NCI-H2107 (cell line): ENCODE results near the gene IGSF23.
A peak's percentile ranks its signal among the peaks of the same experiment; 100 is the strongest.

Experiments
- DNase-seq: peaks from one replicate; lab custom pipeline; 2025; lab: John Stamatoyannopoulos, UW

Gene IGSF23, protein sequence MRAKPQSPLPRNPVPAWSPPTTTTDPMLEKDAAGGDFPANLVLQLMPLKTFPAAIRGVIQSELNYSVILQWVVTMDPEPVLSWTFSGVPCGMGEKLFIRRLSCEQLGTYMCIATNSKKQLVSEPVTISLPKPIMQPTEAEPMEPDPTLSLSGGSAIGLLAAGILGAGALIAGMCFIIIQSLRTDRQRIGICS

DNA sequence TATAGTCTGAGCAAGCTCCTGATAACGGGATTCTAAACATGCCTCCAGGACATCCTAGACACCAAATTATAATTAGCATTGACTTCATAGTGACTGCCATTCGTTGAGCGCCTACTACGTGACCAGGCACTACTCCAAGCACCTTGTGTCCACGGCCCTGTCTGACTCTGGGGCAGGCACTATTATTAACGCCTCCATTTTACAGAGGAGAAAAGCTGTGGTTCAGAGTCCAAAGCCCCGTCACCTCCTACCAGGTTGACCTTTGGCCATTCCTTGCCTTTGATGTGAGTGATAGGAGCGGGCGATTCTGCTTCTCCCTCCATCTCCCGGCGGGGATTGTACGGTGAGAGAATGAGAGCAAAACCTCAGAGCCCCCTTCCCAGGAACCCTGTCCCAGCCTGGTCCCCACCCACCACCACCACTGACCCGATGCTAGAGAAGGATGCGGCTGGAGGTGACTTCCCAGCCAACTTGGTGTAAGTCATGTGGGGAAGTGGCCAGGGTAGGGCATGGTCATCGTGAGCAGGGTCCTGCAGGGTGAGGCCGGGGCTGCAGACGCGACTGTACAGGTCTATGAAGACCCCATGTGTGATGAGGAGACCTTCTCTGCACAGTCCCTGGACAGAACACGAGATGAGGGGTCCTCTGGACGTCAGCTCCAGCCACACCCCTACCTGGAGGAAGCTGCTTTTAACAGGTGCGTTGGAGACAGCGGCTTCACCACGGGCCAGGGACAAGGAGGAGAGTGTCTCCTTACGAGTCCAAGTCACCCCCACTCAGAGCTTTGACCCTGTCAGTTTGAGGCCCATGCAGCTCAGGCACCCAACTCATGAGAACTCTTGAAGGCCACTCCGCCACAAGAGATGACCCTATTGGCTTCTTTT, at the start of gene IGSF23:
Gene IGSF23 (plus strand): TSS at position 269 of the 884 bp plus-strand sequence. CDS start 83 bp downstream, at position 352.
- no peak for DNase-seq

DNA sequence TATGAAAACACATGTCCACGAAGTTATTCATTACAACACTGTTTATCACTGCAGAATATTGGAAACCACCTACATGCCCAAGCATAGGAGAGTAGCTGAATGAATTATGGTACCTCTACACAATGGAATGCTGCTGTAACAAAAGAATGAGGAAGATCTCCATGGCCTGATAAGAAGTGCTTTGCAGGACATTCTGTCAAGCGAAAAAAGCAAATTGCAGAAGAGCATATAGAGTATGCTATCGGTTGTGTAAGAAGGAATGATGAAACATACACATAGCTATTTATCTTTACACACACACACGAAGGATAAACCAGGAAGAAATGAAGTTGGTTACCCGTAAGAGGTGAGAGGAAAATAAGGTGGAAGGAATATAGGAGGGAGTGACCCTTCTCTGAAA, 46.4 kb upstream of the IGSF23 start:
- no peak for DNase-seq

- no peak for DNase-seq
Observed at GRCh38 chr19:44567745-44568144, 45.6 kb upstream of the IGSF23 start.

DNA sequence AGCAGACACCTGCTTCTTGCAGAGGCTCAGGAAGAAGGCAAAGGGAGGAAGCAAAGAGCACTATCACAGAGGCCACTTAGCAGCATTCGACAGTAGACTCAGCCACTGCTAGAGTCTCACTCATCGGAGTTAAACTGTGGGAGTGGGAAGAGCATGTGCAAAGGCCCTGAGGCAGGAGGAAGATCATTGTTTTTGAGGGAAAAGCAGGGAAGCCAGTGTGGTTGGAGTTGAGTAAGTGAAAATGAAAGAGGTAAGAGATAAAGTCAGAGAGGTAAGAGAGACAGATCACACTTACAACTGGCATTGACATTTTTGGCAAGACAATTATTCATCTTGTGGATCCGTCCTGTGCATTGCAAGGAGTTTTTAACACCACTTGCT, 42.8 kb upstream of the IGSF23 start:
- DNase-seq, result no peak

DNA sequence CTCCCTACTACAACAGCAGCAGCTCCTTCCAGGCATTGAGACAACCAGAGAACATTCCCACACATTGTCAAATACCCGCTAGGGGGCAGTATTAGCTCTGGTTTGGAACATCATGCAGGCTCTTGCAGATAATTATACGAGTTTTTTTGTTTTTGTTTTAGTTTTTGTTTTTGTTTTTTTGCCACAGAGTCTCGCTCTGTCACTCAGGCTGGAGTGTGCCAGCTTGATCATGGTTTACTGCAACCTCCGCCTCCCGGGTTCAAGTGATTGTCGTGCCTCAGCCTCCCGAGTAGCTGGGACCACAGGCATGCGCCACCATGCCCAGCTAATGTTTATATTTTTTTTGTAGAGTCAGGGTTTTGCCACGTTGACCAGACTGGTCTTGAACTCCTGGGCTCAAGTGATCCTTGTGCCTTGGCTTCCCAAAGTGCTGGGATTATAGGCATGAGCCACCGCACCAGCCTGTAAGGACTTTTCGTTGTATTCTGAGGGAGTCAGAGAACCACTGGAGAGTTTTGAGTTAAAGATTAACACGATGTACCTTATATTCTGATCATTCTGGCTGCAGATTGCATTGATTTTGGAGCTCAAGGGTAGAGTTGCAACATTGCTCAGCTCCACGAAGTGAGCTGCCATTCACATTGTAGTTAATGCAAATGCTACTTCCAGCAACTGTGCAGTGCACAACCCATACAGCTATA, 42.2 kb upstream of the IGSF23 start:
- DNase-seq, result peak; percentile 31

DNA sequence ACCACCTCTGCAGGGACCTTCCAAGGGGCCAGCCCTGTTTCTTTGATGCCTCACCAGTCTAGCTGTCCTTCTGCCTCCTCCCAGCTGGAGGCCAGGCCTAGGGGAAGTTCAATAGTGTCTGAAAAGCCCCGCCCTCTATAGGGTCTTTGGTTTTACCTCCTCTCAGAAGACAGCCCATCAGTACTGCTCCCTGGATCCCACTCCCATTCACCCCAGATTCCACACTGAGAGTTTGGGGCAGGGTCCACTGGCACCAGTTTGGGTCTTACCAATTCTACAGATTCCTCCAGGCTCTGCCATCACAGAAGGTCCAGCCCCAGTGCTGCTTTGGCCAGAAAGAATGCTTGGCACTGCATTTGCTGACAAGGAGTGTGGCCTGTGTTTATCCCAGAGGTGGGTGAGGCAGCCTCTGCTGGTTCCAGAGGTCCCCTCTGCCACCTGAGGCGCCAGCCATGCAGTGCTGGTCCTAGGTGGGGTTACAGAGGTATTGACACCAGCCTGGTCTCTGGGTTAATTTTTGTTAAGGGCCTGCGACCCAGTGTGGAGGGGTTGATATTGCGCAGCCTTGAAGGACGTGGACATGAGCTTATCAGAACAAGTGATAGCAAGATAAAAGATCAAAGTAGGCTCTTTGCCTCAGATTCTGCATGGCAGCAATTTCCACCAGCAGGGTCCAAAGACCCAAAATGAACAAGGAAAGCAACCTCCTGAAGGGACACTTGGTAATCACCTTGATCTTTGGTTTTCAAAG, 41.4 kb upstream of the IGSF23 start:
- DNase-seq, result no peak

GRCh38 chr19:44572581-44572900, 40.8 kb upstream of the IGSF23 start:
- no peak for DNase-seq

DNA sequence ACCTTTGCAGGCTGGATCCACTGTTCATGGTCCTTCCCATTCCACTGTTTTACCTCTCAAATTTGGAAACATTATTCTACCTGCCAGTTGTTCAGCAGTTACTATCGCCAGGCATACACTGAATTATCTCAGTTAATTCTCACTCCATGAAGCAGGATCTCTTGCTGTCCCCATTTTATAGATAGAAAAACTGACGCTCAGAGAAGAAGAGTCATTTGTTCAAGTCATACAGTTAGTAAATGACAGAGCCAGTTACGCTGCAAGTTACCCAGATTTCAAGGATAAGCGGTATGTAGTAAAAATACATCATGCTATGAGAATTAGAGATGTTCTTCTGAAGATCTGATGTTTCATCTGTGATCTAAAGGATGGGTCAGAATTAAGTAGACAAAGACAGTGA, 40.2 kb upstream of the IGSF23 start:
- DNase-seq, result no peak

- DNase-seq, result no peak
Observed at GRCh38 chr19:44573627-44574026, 39.7 kb upstream of the IGSF23 start.

- no peak for DNase-seq
Observed at GRCh38 chr19:44574186-44574950, 39.0 kb upstream of the IGSF23 start.

- DNase-seq, result no peak
Observed at GRCh38 chr19:44575116-44575700, 38.2 kb upstream of the IGSF23 start.

DNA sequence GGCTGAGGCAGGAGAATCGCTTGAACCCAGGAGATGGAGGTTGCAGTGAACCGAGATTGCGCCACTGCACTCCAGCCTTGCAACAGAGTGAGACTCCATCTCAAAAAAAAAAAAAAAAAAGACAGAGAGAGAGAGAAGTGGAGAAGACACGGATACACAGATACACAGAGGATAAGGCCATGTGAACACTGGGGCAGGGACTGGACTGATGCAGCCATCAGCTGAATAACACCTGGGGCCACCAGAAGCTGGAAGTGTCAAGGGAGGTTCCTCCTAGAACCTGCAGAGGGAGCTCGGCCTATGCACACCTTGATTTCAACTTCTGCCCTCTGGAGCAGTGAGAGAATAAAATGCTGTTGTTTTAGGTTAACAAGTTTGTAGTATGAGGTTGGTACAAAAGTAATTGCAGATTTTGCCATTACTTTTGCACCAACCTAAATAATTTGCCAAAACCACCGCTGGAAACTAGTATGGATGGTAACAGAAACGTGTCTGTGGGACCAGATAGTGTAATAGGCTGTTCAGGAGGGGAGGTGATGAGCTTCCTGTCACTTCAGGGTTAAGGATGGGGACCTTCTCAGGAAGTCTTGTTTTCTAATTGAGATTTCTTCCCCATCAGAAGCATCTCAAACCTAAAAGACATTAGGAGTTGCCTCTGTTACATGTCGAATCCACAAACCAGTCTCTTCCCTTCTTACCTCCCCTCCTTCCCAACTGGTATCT, 36.4 kb upstream of the IGSF23 start:
- peak; percentile 16 for DNase-seq

DNA sequence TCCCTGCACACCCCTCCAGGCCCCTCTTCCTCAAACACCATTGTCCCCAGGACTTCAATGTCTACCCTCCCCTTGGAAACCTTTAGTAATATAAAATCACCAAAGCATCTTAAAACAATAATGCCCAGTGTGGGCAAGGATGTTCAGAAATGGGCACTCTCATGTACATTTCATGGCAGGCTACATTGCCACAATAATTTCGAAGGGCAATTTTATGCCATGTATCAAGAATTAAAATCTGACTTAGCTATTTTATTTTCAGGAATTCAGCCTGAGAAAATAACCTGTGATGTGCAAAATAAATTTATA, 35.8 kb upstream of the IGSF23 start:
- no peak for DNase-seq

GRCh38 chr19:44579663-44580365, 33.5 kb upstream of the IGSF23 start:
- no peak for DNase-seq

DNA sequence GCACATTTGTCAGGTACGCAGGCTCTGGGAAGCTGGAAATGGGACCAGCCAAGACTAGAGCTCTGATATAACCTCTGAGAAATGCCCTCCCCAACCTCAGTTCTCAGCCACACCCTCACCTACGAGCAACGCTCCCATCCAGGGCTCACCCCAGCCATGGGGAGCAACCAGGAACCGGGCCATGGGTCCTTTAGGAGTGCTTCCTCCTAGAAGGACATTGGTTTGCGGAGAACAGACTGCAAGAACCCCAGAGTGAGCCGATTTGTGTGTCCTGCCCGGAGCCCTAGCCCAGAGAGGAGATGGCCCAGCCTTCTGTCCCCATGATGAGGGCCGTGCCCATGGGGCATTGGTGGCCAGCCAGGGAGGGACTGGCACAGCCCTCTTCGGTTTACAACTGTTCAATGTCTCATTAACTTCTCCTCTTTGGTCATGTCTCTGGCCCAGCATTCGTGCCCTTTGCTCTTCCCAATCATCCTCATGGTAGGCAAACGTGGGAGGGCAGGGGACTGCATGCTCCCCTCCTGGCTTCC, 32.9 kb upstream of the IGSF23 start:
- no peak for DNase-seq

- DNase-seq, result no peak
Observed at GRCh38 chr19:44581288-44581687, 32.1 kb upstream of the IGSF23 start.

GRCh38 chr19:44582581-44583265, 30.6 kb upstream of the IGSF23 start:
- no peak for DNase-seq

- DNase-seq, result no peak
Observed at GRCh38 chr19:44585371-44586133, 27.8 kb upstream of the IGSF23 start.
